ENCODE data around the gene P4HA1.

Gene P4HA1

GRCh38 chr10:72979709-72980108 lies 117.0 kb downstream of the P4HA1 start:
- no peak for DNase-seq (ENCODE audit: low spot score)

GRCh38 chr10:72976886-72977285 lies 119.8 kb downstream of the P4HA1 start:
- DNase-seq (ENCODE audit: low spot score): no peak

Data from left forelimb (tissue), 1 donor.